Measurements from ENCODE around the gene ERN1.
"Not testable (repeated sequence)": the region's sequence is repeated elsewhere in the genome, so short reads cannot be mapped to it uniquely, and the experiment has no call there.

The ERN1 gene

GRCh38 chr17:64129765-64130558, at the start of gene ERN1:
ERN1 (minus strand) TSS chr17:64130144; CDS start chr17:64130029, 115 bp downstream.
- peak; percentile 81 for DNase-seq

- DNase-seq = not testable (repeated sequence)
These were observed 49.1 kb upstream of the ERN1 start for GRCh38 chr17:64179024-64179423.

GRCh38 chr17:64178011-64178825, 48.3 kb upstream of the ERN1 start:
- DNase-seq = no peak

- DNase-seq = no peak
These were observed 47.5 kb upstream of the ERN1 start for GRCh38 chr17:64177311-64178010.

GRCh38 chr17:64176556-64176955, 46.6 kb upstream of the ERN1 start:
- no peak for DNase-seq

GRCh38 chr17:64174686-64175456, 44.9 kb upstream of the ERN1 start:
- no peak for DNase-seq

GRCh38 chr17:64173646-64174045, 43.7 kb upstream of the ERN1 start:
- DNase-seq = no peak

GRCh38 chr17:64172510-64172909, 42.6 kb upstream of the ERN1 start:
- DNase-seq = no peak

GRCh38 chr17:64171041-64171440, 41.1 kb upstream of the ERN1 start:
- no peak for DNase-seq

GRCh38 chr17:64170286-64170685, 40.3 kb upstream of the ERN1 start:
- no peak for DNase-seq

GRCh38 chr17:64167666-64168065, 37.7 kb upstream of the ERN1 start:
- DNase-seq = not testable (repeated sequence)

- no peak for DNase-seq
These were observed 36.9 kb upstream of the ERN1 start for GRCh38 chr17:64166876-64167275.

- no peak for DNase-seq
These were observed 35.4 kb upstream of the ERN1 start for GRCh38 chr17:64165347-64165746.

GRCh38 chr17:64164596-64165285, 34.8 kb upstream of the ERN1 start:
- DNase-seq = no peak

- DNase-seq = no peak
These were observed 33.5 kb upstream of the ERN1 start for GRCh38 chr17:64163468-64163867.

GRCh38 chr17:64162554-64162953, 32.6 kb upstream of the ERN1 start:
- DNase-seq = no peak

GRCh38 chr17:64161380-64162176, 31.6 kb upstream of the ERN1 start:
- no peak for DNase-seq

- DNase-seq = no peak
These were observed 30.4 kb upstream of the ERN1 start for GRCh38 chr17:64160378-64160777.

- no peak for DNase-seq
These were observed 29.1 kb upstream of the ERN1 start for GRCh38 chr17:64158831-64159590.

GRCh38 chr17:64158406-64158805, 28.5 kb upstream of the ERN1 start:
- no peak for DNase-seq
